CD14-positive monocyte (primary cell): Measurements from ENCODE around the gene WDR76. TPM values are rescaled to one million over a fixed set of nuclear protein-coding genes. Genes with fewer than 3 reads are reported as not detected.

ENCODE experiments used
- DNase-seq, 3 donors: peaks; one replicate each; pipeline ENCODE4 v3.0.0-alpha.2; 2011 to 2022
- H2AFZ ChIP-seq: 2 replicates; pipeline ENCODE4 v1.6.0; 2012; ENCODE audit warnings: mild to moderate bottlenecking, low read depth, low read length, inconsistent platforms; ENCODE audit not compliant: insufficient read depth, poor library complexity, severe bottlenecking
- H3K27ac ChIP-seq, 2 donors: 1 replicate in 1 of 2; 2 replicates in 1 of 2; pipeline ENCODE4 v1.5.1; 2012 to 2013; ENCODE audit warnings: low read length in 2 of 2, control low read depth in 1 of 2, inconsistent platforms in 1 of 2, low read depth in 1 of 2, mild to moderate bottlenecking in 1 of 2
- H3K27me3 ChIP-seq, 2 donors: one replicate each; pipeline versions ENCODE4 v1.6.0 to v1.6.1; 2011 to 2013; ENCODE audit warnings: low read length in 2 of 2; ENCODE audit not compliant: control insufficient read depth in 2 of 2, insufficient read depth in 2 of 2
- H3K36me3 ChIP-seq, 2 donors: replicated peaks in 1 of 2; 1 replicate in 1 of 2; 2 replicates in 1 of 2; pipeline versions ENCODE4 v1.5.1 to v1.6.1; 2012 to 2013; ENCODE audit warnings: low read length in 2 of 2, control low read depth in 1 of 2, inconsistent platforms in 1 of 2, mild to moderate bottlenecking in 1 of 2; ENCODE audit not compliant: insufficient read depth in 2 of 2, control insufficient read depth in 1 of 2
- H3K4me1 ChIP-seq, 2 donors: 1 replicate in 1 of 2; 2 replicates in 1 of 2; pipeline versions ENCODE4 v1.5.1 to v1.6.1; 2012 to 2013; ENCODE audit warnings: low read length in 2 of 2, control low read depth in 1 of 2, inconsistent platforms in 1 of 2, mild to moderate bottlenecking in 1 of 2, moderate library complexity in 1 of 2; ENCODE audit not compliant: insufficient read depth in 2 of 2, control insufficient read depth in 1 of 2
- H3K4me2 ChIP-seq: replicated peaks from 2 replicates; pipeline ENCODE3; 2012; ENCODE audit warnings: low read length, moderate library complexity, mild to moderate bottlenecking; ENCODE audit not compliant: poor library complexity, severe bottlenecking; ENCODE audit errors: extremely low read depth
- H3K4me3 ChIP-seq, 3 experiments: fragments of 200-600 bp in 1 of 3; sonication (generic) in 1 of 3; replicated peaks in 1 of 3; 1 replicate in 2 of 3; 2 replicates in 1 of 3; pipeline ENCODE4 v1.5.1; 2011 to 2013; ENCODE audit warnings: low read length in 3 of 3, mild to moderate bottlenecking in 3 of 3, control low read depth in 2 of 3, low read depth in 2 of 3, inconsistent platforms in 1 of 3, moderate library complexity in 1 of 3
- H3K79me2 ChIP-seq: 2 replicates; pipeline ENCODE4 v1.6.0; 2012; ENCODE audit warnings: mild to moderate bottlenecking, control low read depth, inconsistent platforms, low read length, moderate library complexity; ENCODE audit not compliant: insufficient read depth
- H3K9ac ChIP-seq: 2 replicates; pipeline ENCODE4 v1.6.0; 2017; ENCODE audit warnings: low read length, mild to moderate bottlenecking; ENCODE audit not compliant: insufficient read depth, poor library complexity, severe bottlenecking
- H3K9me3 ChIP-seq, 2 donors: replicated peaks in 1 of 2; 1 replicate in 1 of 2; 2 replicates in 1 of 2; pipeline versions ENCODE4 v1.5.1 to v1.6.1; 2012 to 2013; ENCODE audit warnings: low read length in 2 of 2, control low read depth in 1 of 2; ENCODE audit not compliant: control insufficient read depth in 1 of 2, insufficient read depth in 1 of 2
- H4K20me1 ChIP-seq: 2 replicates; pipeline ENCODE4 v1.6.0; 2012; ENCODE audit warnings: mild to moderate bottlenecking, low read length, control low read depth, moderate library complexity; ENCODE audit not compliant: insufficient read depth
- H3K27ac Mint-ChIP-seq, 7 donors: one replicate each; pipeline ENCODE4 v1.8.0; 2020; ENCODE audit warnings: mild to moderate bottlenecking in 7 of 7, mixed read lengths in 7 of 7, moderate library complexity in 6 of 7, inconsistent platforms in 2 of 7
- H3K27me3 Mint-ChIP-seq, 3 donors: one replicate each; pipeline ENCODE4 v1.8.0; 2021 to 2022; ENCODE audit warnings: low read depth in 3 of 3, mild to moderate bottlenecking in 3 of 3, mixed read lengths in 3 of 3, moderate library complexity in 3 of 3, inconsistent platforms in 1 of 3
- H3K36me3 Mint-ChIP-seq, 2 donors: one replicate each; pipeline ENCODE4 v1.8.0; 2020; ENCODE audit warnings: mixed read lengths in 2 of 2, inconsistent platforms in 1 of 2, mild to moderate bottlenecking in 1 of 2
- H3K4me1 Mint-ChIP-seq: one replicate; pipeline ENCODE4 v1.8.0; 2020; ENCODE audit warnings: mild to moderate bottlenecking, mixed read lengths
- H3K4me3 Mint-ChIP-seq, 2 donors: one replicate each; pipeline ENCODE4 v1.8.0; 2020; ENCODE audit warnings: mild to moderate bottlenecking in 2 of 2, mixed read lengths in 2 of 2, moderate library complexity in 1 of 2
- H3K9me3 Mint-ChIP-seq, 7 donors: one replicate each; pipeline ENCODE4 v1.8.0; 2020 to 2022; ENCODE audit warnings: mixed read lengths in 7 of 7, mild to moderate bottlenecking in 6 of 7, moderate library complexity in 6 of 7, inconsistent platforms in 2 of 7
- WGBS: methylation state at CpG from one replicate; pipeline ENCODE4 v1.1.5; 2013; ENCODE audit warnings: missing lambda C conversion rate; ENCODE audit not compliant: insufficient coverage; 5-methylcytosine and 5-hydroxymethylcytosine counted together
- intact Hi-C, 2 donors: fragments of 100-400 bp; cut with micrococcal nuclease; formaldehyde crosslinking; loops; one replicate each; pipeline versions ENCODE4 v1.15.0 to v1.15.1; 2023
- polyA plus RNA-seq, 3 donors: library from polyadenylated mRNA; depleted of rRNA in 1 of 3; unstranded in 2 of 3; stranded (reverse) in 1 of 3; fragments of 300-500 nt in 2 of 3; fragments of >200 nt in 1 of 3; fragmentation: Illumina TruSeq in 2 of 3; gene quantifications; 1 replicate in 2 of 3; 2 replicates in 1 of 3; pipeline ENCODE4 v1.2.3, GENCODE V29; 2012 to 2021
- TF ChIP-seq, protein P1 (sequence below): fragments of 200-600 bp; IDR thresholded peaks from one replicate; pipeline ENCODE4 v1.8.0; 2022; ENCODE audit warnings: antibody characterized with exemption, mild to moderate bottlenecking

The WDR76 gene
- polyA plus RNA-seq, 3 donors: 0.32 to 0.91 (median 0.40) TPM

DNA sequence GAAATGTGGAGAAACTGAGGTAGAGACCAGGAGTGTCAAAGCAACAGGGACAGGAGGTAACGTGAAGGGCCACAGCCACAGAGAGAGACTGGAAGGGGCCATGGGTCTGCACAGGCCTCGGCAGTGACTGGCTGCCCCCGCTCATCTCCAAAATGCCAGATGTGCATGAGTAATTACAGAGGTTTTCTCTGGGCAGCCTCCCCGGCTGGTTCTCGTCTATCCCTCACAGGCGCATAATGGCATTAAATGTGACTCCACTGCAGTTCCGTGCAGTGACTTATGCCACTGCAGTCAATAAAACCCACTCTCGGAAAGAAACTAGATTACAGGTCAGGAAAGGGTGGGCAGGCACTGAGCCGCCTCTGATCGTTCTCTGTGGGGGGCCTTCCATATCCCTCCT lies 74.7 kb downstream of the WDR76 start:
- WGBS: 97% methylated on average over 7 of the region's 10 CpGs

DNA sequence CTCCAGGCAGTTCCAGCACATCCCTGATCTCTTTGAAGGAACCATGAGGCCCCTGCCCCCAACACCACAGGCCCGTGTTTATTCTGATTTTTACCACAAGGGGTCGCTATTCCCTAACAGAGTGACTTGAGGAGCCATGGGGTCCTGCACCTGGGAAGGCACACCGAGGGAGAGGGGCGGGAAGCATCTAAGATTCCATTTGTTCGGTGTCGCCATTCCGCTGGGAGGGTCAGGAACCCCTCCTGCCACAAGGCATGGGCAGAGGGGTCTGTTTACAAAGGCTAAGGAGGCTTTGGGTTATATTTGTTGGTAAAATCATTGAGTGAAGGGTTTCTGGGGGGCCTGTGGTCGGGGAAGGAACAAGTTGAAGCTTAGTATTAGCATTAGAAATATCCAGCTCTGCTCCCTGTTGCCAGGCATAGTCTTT lies 77.1 kb downstream of the WDR76 start:
- H2AFZ ChIP-seq: no peak overlapping the region
- no peak overlapping the region for H3K4me3 Mint-ChIP-seq

More for the DNA sequence above, 74.7 kb downstream of the WDR76 start:
- TF ChIP-seq, protein P1, sequence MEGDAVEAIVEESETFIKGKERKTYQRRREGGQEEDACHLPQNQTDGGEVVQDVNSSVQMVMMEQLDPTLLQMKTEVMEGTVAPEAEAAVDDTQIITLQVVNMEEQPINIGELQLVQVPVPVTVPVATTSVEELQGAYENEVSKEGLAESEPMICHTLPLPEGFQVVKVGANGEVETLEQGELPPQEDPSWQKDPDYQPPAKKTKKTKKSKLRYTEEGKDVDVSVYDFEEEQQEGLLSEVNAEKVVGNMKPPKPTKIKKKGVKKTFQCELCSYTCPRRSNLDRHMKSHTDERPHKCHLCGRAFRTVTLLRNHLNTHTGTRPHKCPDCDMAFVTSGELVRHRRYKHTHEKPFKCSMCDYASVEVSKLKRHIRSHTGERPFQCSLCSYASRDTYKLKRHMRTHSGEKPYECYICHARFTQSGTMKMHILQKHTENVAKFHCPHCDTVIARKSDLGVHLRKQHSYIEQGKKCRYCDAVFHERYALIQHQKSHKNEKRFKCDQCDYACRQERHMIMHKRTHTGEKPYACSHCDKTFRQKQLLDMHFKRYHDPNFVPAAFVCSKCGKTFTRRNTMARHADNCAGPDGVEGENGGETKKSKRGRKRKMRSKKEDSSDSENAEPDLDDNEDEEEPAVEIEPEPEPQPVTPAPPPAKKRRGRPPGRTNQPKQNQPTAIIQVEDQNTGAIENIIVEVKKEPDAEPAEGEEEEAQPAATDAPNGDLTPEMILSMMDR: no peak
- Histone ChIP-seq H2AFZ (no peak overlapping the region), H3K9ac (no peak overlapping the region), H3K79me2 (no peaks in the 10 kb centered on the region), H3K4me2 (no peak overlapping the region), H3K27ac (no peak overlapping the region), H3K9me3 (no peaks in the 10 kb centered on the region), H4K20me1 (no peaks in the 10 kb centered on the region), H3K4me3 (no peak overlapping the region), H3K4me1 (no peaks in the 10 kb centered on the region), H3K36me3 (no peaks in the 10 kb centered on the region), H3K27me3 (no peaks in the 10 kb centered on the region)
- Mint-ChIP-seq H3K4me1 (peaks cover 3% of the 10 kb centered on the region), H3K36me3 (no peaks in the 10 kb centered on the region), H3K4me3 (no peak overlapping the region), H3K27ac (peak overlapping the region in 1 of 7 donors; percentile 20), H3K9me3 (peaks cover 0 to 3% (median 0%) of the 10 kb centered on the region in 7 donors), H3K27me3 (peaks cover 0 to 2% (median 0%) of the 10 kb centered on the region in 3 donors)
- DNase-seq: no peak
- intact Hi-C loops: no loop called here

More for the DNA sequence above, 77.1 kb downstream of the WDR76 start:
- H4K20me1 ChIP-seq: no peaks in the 10 kb centered on the region
- Mint-ChIP-seq H3K27ac (no peak overlapping the region), H3K27me3 (no peaks in the 10 kb centered on the region), H3K9me3 (peaks cover 0 to 3% (median 0%) of the 10 kb centered on the region in 7 donors), H3K36me3 (no peaks in the 10 kb centered on the region), H3K4me1 (peaks cover 3% of the 10 kb centered on the region)
- TF ChIP-seq, protein P1: peak; percentile 75
- no CpG with 5 or more reads among the region's 8 CpGs for WGBS
- H3K27ac ChIP-seq: no peak overlapping the region
- H3K79me2 ChIP-seq: no peaks in the 10 kb centered on the region
- H3K27me3 ChIP-seq: no peaks in the 10 kb centered on the region
- intact Hi-C loops: no loop called here
- peak in 2 of 3 donors; percentile 12 to 25 for DNase-seq
- H3K9ac ChIP-seq: no peak overlapping the region
- H3K4me3 ChIP-seq: no peak overlapping the region
- no peaks in the 10 kb centered on the region for H3K9me3 ChIP-seq
- H3K4me1 ChIP-seq: no peaks in the 10 kb centered on the region
- no peaks in the 10 kb centered on the region for H3K36me3 ChIP-seq
- H3K4me2 ChIP-seq: no peak overlapping the region
